ENCODE data around the gene CNTNAP3. TPM values are rescaled to one million over a fixed set of nuclear protein-coding genes. Genes with fewer than 3 reads are reported as not detected.
"Not testable (repeated sequence)": the region's sequence is repeated elsewhere in the genome, so short reads cannot be mapped to it uniquely, and the experiment has no call there.

CNTNAP3 gene
- total and polyA plus RNA-seq, 5 donors from 2014 or later: not detected

DNA sequence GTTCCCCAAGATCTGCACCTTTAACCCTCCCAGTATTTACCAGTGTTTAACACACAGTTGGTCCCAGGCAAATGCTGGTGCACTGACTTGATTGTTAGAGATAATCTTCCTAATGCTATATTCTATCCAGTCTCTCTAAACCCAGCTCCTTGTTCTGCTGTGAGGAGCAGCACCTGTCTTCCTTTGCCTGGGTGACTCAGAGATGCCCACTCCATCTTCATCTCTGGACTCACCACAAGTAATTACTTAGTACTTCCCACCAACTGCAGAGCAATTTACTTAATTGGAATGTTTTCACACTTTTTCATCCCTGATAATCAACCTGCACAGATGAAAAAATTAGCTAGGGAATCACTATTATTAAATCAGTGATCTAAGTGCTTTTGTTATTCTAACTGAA lies 87.6 kb downstream of the CNTNAP3 start:
- not testable (repeated sequence) for H3K27me3 Mint-ChIP-seq; H3K27me3 ChIP-seq (ENCODE audit: control insufficient read depth, insufficient read depth, low read length); H3K9me3 ChIP-seq (ENCODE audit: control insufficient read depth in 2 of 2, low read length in 2 of 2); H3K27ac Mint-ChIP-seq; H3K4me1 Mint-ChIP-seq; H3K4me3 Mint-ChIP-seq; H3K4me3 ChIP-seq (ENCODE audit: low read depth, low read length); H3K4me1 ChIP-seq (ENCODE audit: control insufficient read depth, insufficient read depth, low read length, poor library complexity, severe bottlenecking); ATAC-seq (ENCODE audit: low read depth in 2 of 2); H3K27ac ChIP-seq (ENCODE audit: insufficient read depth, low read length, poor library complexity, severe bottlenecking); H3K9me3 Mint-ChIP-seq; H3K36me3 ChIP-seq (ENCODE audit: control insufficient read depth, insufficient read depth, low read length); DNase-seq; H3K36me3 Mint-ChIP-seq

DNA sequence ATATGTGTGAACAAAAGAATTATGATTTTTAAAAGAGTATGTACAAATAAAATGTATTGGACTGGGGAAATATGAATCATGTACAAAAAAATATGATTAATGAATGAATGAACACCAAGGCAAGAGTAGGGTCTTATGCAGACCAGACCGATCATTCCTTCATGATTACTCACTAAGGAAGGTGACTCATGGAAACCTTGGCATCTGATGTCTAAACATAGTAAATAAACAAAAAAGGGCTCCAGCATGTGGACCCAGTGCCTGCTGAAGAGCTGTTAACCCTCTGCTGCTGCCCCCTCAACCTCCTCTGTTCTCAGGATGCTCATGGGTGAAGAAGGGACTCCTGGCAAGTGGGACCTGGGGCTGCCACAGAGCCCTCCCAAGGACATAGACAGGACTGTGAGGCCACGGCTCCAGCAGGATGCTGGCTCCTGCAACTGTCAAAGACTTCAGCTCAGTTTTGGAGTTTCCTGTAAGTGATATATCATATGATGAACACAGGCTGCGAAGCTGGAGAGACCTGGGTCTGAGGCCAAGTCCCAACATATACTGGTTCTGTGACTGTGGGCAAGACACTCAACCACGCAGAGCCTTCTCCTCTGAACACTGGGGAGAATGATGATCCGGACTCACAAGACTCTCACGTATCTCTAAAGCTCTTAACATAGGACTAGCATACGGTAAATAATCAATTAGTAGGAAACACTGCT lies 89.8 kb downstream of the CNTNAP3 start:
- H3K4me1 ChIP-seq (ENCODE audit: control insufficient read depth, insufficient read depth, low read length, poor library complexity, severe bottlenecking); ATAC-seq (ENCODE audit: low read depth in 2 of 2); H3K36me3 ChIP-seq (ENCODE audit: control insufficient read depth, insufficient read depth, low read length); H3K9me3 Mint-ChIP-seq; H3K27ac Mint-ChIP-seq; H3K4me3 ChIP-seq (ENCODE audit: low read depth, low read length); H3K4me3 Mint-ChIP-seq; H3K27me3 Mint-ChIP-seq; H3K27me3 ChIP-seq (ENCODE audit: control insufficient read depth, insufficient read depth, low read length); H3K27ac ChIP-seq (ENCODE audit: insufficient read depth, low read length, poor library complexity, severe bottlenecking); H3K36me3 Mint-ChIP-seq; H3K9me3 ChIP-seq (ENCODE audit: control insufficient read depth in 2 of 2, low read length in 2 of 2); H3K4me1 Mint-ChIP-seq; DNase-seq: not testable (repeated sequence)

DNA sequence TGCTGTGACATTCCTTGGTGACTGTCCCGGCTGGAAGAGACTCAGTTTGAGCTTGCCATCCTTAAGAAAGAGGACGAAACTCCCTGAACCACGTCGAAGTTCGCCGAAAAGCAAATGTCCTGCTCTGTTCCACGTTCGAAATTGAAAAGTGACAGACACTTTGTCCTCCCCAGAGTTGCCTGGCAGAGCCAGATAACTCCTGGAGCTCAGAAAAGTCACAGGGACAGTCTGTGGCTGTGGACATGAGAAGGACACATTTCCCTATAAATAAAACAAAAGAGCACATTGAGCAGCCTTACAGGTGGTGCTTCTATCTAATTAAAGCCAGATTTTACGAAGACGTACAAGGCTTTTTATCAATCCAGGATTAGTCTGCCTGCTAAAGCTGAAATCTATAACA lies 116.6 kb downstream of the CNTNAP3 start:
- not testable (repeated sequence) for H3K4me3 ChIP-seq (ENCODE audit: low read depth, low read length); H3K36me3 Mint-ChIP-seq; H3K27me3 ChIP-seq (ENCODE audit: control insufficient read depth, insufficient read depth, low read length); H3K27ac ChIP-seq (ENCODE audit: insufficient read depth, low read length, poor library complexity, severe bottlenecking); DNase-seq; H3K4me3 Mint-ChIP-seq; H3K4me1 ChIP-seq (ENCODE audit: control insufficient read depth, insufficient read depth, low read length, poor library complexity, severe bottlenecking); H3K27me3 Mint-ChIP-seq; H3K27ac Mint-ChIP-seq; H3K9me3 Mint-ChIP-seq; ATAC-seq (ENCODE audit: low read depth in 2 of 2); H3K4me1 Mint-ChIP-seq; H3K9me3 ChIP-seq (ENCODE audit: control insufficient read depth in 2 of 2, low read length in 2 of 2); H3K36me3 ChIP-seq (ENCODE audit: control insufficient read depth, insufficient read depth, low read length)

DNA sequence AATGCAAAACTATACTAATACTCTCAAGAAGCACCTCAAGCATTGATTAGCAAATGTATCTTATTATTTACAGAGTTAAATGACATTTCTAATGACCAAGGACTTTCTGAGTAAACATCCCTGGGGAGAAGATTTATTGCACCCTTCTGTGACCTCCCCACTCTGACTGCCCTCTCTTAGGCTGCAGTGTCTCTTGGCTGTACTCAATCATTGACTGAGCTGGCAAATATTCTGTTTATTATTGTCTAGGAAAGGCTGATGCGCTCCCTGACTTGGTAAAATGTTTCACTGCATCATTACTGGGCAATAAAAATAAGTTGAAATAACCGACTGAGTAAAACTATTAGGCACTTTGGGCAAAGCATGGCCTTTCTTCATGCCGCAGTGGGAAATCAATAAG lies 130.3 kb downstream of the CNTNAP3 start:
- not testable (repeated sequence) for H3K4me3 ChIP-seq (ENCODE audit: low read depth, low read length); H3K27ac ChIP-seq (ENCODE audit: insufficient read depth, low read length, poor library complexity, severe bottlenecking); H3K36me3 ChIP-seq (ENCODE audit: control insufficient read depth, insufficient read depth, low read length); H3K4me1 ChIP-seq (ENCODE audit: control insufficient read depth, insufficient read depth, low read length, poor library complexity, severe bottlenecking); H3K36me3 Mint-ChIP-seq; H3K4me1 Mint-ChIP-seq; H3K9me3 Mint-ChIP-seq; H3K27me3 Mint-ChIP-seq; H3K27ac Mint-ChIP-seq; ATAC-seq (ENCODE audit: low read depth in 2 of 2); H3K4me3 Mint-ChIP-seq; H3K9me3 ChIP-seq (ENCODE audit: control insufficient read depth in 2 of 2, low read length in 2 of 2); DNase-seq; H3K27me3 ChIP-seq (ENCODE audit: control insufficient read depth, insufficient read depth, low read length)

DNA sequence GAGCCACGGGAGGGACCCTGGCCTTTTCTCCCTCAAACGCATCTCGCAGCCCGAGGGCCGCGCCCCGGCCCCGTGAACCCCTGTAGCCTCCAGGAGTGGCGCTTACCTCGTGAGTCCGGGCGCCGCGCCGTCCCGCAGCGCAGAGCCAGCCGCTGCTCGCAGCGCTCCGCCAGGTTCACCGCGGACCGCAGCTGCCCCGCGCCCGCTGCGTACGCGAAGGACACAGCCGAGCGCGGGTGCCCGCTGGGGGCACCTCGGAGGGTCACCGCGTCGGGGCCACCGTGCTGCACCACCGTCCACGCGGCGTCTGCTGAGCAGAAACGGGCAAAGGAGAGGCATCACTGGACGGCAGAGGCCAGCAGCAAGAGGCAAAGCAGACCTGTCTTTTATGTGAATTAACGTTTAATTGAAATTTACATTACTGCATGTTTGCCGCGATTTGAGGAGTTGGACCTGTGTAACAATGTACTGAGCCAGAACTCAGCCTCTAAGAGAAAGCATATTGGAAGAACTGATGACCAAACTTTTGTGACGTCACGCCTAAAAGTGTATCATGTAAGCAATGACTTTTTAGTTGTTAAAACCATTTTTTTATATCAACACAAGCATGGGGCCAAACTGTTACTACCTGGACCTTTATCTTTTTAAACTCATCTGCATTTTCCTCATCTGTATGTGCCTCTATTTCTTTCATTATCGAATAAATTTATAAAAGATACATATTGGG lies 155.0 kb downstream of the CNTNAP3 start:
- H3K27me3 Mint-ChIP-seq; H3K4me3 Mint-ChIP-seq; H3K27me3 ChIP-seq (ENCODE audit: control insufficient read depth, insufficient read depth, low read length); H3K36me3 Mint-ChIP-seq; H3K4me1 ChIP-seq (ENCODE audit: control insufficient read depth, insufficient read depth, low read length, poor library complexity, severe bottlenecking); H3K9me3 ChIP-seq (ENCODE audit: control insufficient read depth in 2 of 2, low read length in 2 of 2); DNase-seq; H3K36me3 ChIP-seq (ENCODE audit: control insufficient read depth, insufficient read depth, low read length); H3K27ac ChIP-seq (ENCODE audit: insufficient read depth, low read length, poor library complexity, severe bottlenecking); ATAC-seq (ENCODE audit: low read depth in 2 of 2); H3K27ac Mint-ChIP-seq; H3K9me3 Mint-ChIP-seq; H3K4me1 Mint-ChIP-seq; H3K4me3 ChIP-seq (ENCODE audit: low read depth, low read length): not testable (repeated sequence)

DNA sequence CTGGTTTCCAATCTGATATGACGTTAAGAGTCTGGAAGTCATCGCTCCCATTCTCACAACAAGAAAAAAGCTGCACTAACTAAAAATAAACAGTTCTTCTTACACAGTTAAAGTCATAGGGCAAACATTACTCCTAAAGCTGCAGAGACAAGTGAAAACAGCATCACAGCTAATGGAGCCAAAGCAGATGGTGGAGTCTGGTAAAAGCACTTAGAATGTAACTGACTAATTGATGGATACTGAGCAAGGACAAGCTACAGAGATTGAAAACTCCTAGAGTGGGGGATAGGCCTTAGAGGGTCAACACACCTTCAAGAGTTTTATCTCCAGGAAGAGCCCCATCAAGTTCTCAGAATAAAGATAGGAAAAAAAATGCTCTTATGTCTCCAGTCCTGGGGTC lies 166.6 kb downstream of the CNTNAP3 start:
- not testable (repeated sequence) for H3K27ac Mint-ChIP-seq; DNase-seq; H3K9me3 ChIP-seq (ENCODE audit: control insufficient read depth in 2 of 2, low read length in 2 of 2); H3K36me3 Mint-ChIP-seq; H3K27ac ChIP-seq (ENCODE audit: insufficient read depth, low read length, poor library complexity, severe bottlenecking); H3K36me3 ChIP-seq (ENCODE audit: control insufficient read depth, insufficient read depth, low read length); H3K4me1 Mint-ChIP-seq; H3K27me3 Mint-ChIP-seq; H3K9me3 Mint-ChIP-seq; H3K27me3 ChIP-seq (ENCODE audit: control insufficient read depth, insufficient read depth, low read length); H3K4me3 ChIP-seq (ENCODE audit: low read depth, low read length); H3K4me1 ChIP-seq (ENCODE audit: control insufficient read depth, insufficient read depth, low read length, poor library complexity, severe bottlenecking); H3K4me3 Mint-ChIP-seq; ATAC-seq (ENCODE audit: low read depth in 2 of 2)

DNA sequence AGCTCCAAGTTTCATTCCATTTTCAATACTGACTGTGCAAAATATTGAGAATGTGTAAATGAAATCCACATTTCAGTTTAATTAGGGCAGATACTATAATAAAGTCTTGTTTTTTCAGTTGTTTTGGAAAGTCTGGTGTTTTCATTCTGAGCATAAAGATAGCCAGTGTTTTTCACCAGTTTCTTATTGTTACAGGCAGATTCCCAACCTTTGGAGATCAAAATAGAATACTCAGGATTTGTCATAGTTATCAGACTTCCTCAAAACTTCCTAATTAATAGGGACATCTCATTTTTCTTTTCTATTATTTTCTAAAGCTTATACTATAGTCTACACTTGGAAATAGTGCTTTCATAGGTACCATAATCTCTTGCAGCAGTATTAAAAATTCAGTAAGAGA lies 176.2 kb downstream of the CNTNAP3 start:
- not testable (repeated sequence) for H3K9me3 ChIP-seq (ENCODE audit: control insufficient read depth in 2 of 2, low read length in 2 of 2); H3K9me3 Mint-ChIP-seq; H3K27me3 Mint-ChIP-seq; H3K4me3 ChIP-seq (ENCODE audit: low read depth, low read length); H3K4me3 Mint-ChIP-seq; H3K27ac Mint-ChIP-seq; H3K27ac ChIP-seq (ENCODE audit: insufficient read depth, low read length, poor library complexity, severe bottlenecking); H3K4me1 Mint-ChIP-seq; H3K36me3 ChIP-seq (ENCODE audit: control insufficient read depth, insufficient read depth, low read length); H3K36me3 Mint-ChIP-seq; H3K4me1 ChIP-seq (ENCODE audit: control insufficient read depth, insufficient read depth, low read length, poor library complexity, severe bottlenecking); H3K27me3 ChIP-seq (ENCODE audit: control insufficient read depth, insufficient read depth, low read length); ATAC-seq (ENCODE audit: low read depth in 2 of 2); DNase-seq

DNA sequence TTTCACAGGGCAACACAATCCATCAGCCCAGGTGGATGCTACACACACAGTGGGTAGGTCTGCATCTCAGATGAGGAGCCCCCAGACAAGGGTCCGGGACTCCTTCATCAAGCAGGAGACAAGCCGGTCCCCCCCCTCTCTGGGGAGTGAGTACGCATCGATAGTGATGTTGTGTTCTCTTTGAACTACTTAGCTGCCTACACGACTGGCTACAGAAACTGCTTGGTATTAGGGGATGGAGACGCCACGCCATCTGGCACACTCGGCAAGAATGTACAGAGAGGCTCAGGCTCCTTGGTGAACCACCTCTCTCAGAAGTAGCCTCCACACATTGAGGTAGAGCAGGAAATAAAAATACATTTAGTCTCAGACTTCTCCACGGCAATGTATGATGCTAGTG lies 179.8 kb downstream of the CNTNAP3 start:
- Mint-ChIP-seq H3K4me1 (no peaks in the 10 kb centered on the region), H3K4me3 (no peak overlapping the region), H3K27me3 (no peaks in the 10 kb centered on the region), H3K27ac (no peak overlapping the region), H3K9me3 (peaks cover 0 to 2% (median 0%) of the 10 kb centered on the region in 7 donors), H3K36me3 (no peaks in the 10 kb centered on the region)
- H3K27ac ChIP-seq (ENCODE audit: insufficient read depth, low read length, poor library complexity, severe bottlenecking): no peak overlapping the region
- H3K9me3 ChIP-seq (ENCODE audit: control insufficient read depth in 2 of 2, low read length in 2 of 2): no peaks in the 10 kb centered on the region
- DNase-seq (no peak), ATAC-seq (ENCODE audit: low read depth in 2 of 2) (no peak)
- no peak overlapping the region for H3K4me3 ChIP-seq (ENCODE audit: low read depth, low read length)
- H3K36me3 ChIP-seq (ENCODE audit: control insufficient read depth, insufficient read depth, low read length): no peaks in the 10 kb centered on the region
- no peaks in the 10 kb centered on the region for H3K27me3 ChIP-seq (ENCODE audit: control insufficient read depth, insufficient read depth, low read length)
- H3K4me1 ChIP-seq (ENCODE audit: control insufficient read depth, insufficient read depth, low read length, poor library complexity, severe bottlenecking): no peaks in the 10 kb centered on the region

Data from CD4-positive, CD25-positive, alpha-beta regulatory T cell (primary cell).